Adipocyte (in vitro differentiated cells): Measurements from ENCODE around the gene COG8.

Experiments
- DNase-seq: peaks from one replicate; pipeline ENCODE4 v3.0.0-alpha.2; 2015; ENCODE audit warnings: low read depth
- H3K27me3 ChIP-seq: replicated peaks from 2 replicates; pipeline ENCODE4 v1.7.0; 2013; ENCODE audit warnings: mild to moderate bottlenecking, low read length, moderate library complexity; ENCODE audit not compliant: control insufficient read depth, insufficient read depth
- H3K36me3 ChIP-seq: 2 replicates; pipeline ENCODE4 v1.7.0; 2013; ENCODE audit warnings: low read length, mild to moderate bottlenecking, moderate library complexity; ENCODE audit not compliant: control insufficient read depth, insufficient read depth, severe bottlenecking
- H3K4me1 ChIP-seq: 2 replicates; pipeline ENCODE4 v1.7.0; 2013; ENCODE audit warnings: mild to moderate bottlenecking, low read length, moderate library complexity; ENCODE audit not compliant: control insufficient read depth, insufficient read depth
- H3K4me3 ChIP-seq: 2 replicates; pipeline ENCODE4 v1.7.0; 2013; ENCODE audit warnings: mild to moderate bottlenecking, low read length, moderate library complexity
- H3K9ac ChIP-seq: 2 replicates; pipeline ENCODE4 v1.7.0; 2013; ENCODE audit warnings: mild to moderate bottlenecking, low read length, moderate library complexity
- H3K9me3 ChIP-seq: 2 replicates; pipeline ENCODE4 v1.7.0; 2013; ENCODE audit warnings: mild to moderate bottlenecking, low read length, moderate library complexity; ENCODE audit not compliant: control insufficient read depth

Gene COG8

DNA sequence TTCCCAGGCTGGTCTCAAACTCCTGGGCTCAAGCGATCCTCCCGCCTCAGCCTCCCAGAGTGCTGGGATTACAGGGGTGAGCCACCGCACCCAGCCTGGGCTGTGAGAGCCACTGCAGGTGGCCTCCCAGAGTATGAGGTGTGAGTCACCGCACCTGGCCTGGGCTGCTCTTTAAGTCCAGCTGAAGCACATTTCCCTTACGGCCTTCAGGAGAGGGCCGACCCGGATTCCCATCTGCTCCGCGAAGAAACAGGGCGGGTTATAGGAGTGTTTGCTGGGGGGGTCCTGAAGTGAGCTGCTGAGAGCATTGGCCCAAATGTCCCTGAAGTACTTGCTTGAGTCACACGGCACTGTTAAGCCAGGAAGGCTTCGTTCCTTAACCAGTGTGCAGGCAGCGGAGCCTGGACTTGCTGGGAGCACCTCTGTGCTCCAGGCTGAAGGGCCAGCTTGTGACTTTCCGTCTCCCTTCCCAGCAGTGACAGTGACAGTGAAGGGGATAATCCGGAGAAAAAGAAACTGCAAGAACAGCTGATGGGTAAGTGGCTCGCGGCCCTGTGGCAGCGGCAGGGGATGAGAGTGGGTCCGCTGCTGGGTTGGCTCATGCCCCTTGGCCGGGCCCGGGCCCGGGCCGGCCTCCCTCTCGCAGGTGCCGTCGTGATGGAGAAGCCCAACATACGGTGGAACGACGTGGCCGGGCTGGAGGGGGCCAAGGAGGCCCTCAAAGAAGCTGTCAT, 21.0 kb downstream of the COG8 start:
- Histone ChIP-seq H3K36me3 (peaks cover 83% of the 10 kb centered on the region), H3K4me1 (peaks cover 3% of the 10 kb centered on the region), H3K27me3 (no peaks in the 10 kb centered on the region), H3K4me3 (no peak overlapping the region), H3K9me3 (no peaks in the 10 kb centered on the region), H3K9ac (no peak overlapping the region)
- no peak for DNase-seq

DNA sequence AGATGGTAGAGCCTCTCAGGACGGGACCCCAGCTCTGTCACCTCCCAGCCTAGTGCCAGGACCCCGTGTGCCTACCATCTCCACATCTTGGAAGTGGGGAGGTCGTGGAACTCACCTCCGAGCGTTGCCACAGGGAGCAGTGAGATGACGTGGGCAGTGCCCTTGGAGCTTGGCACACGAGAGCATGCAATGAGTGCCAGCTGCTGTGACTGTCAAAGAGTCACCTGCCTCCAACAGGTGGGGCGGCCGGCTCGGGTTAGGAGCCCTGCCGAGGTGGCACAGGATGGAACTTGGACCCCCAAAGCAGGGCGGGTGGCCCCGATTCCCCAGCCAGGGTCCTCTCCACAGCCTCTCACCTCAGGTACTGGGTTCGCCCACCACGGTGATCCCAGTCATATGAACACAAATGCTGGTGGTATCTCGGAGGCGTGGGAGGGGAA, 22.7 kb downstream of the COG8 start:
- DNase-seq, result no peak
- no peak overlapping the region for H3K4me3 ChIP-seq
- peaks cover 68% of the 10 kb centered on the region for H3K36me3 ChIP-seq
- H3K9ac ChIP-seq, result no peak overlapping the region
- H3K27me3 ChIP-seq, result no peaks in the 10 kb centered on the region
- H3K4me1 ChIP-seq, result peaks cover 6% of the 10 kb centered on the region
- no peaks in the 10 kb centered on the region for H3K9me3 ChIP-seq

DNA sequence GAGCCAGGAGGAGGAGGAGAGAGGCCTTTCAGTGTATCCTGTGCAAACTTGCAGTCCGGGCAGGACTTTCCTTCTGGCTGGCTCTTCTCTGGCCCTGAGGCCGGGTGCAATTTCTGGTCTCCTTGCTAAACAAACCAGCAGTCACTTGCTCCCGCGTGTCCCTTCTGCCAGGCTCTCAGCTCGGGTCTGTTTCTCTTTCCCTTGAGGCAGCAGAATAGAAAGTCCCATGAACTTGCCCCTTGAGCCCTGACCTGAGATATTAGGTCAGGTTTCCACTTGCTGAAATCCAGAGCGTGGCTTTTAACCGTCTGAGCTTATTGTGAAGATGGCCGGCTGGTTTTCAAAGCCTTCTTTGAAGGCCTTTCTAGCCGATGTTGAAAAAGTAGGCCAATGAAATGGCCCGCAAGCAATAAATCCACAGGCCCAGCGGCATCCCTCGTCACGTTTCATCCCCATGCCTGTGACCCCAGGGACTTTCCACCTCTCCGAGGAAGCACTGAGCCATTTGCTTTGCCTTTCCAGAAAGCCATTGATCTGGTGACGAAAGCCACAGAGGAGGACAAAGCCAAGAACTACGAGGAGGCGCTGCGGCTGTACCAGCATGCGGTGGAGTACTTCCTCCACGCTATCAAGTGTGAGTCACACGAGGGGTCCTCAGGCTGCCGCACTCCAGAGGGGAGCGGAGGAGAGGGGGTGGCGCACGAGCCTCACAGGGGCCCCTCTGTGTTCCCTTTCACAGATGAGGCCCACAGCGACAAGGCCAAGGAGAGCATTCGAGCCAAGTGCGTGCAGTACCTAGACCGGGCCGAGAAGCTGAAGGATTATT, 23.7 kb downstream of the COG8 start:
- Histone ChIP-seq H3K4me3 (no peak overlapping the region), H3K36me3 (peaks cover 58% of the 10 kb centered on the region)
- DNase-seq, result no peak

GRCh38 chr16:69314534-69314933, 24.8 kb downstream of the COG8 start:
- Histone ChIP-seq H3K27me3 (no peaks in the 10 kb centered on the region), H3K36me3 (peaks cover 47% of the 10 kb centered on the region), H3K9ac (no peak overlapping the region), H3K4me3 (no peak overlapping the region), H3K4me1 (peaks cover 11% of the 10 kb centered on the region), H3K9me3 (no peaks in the 10 kb centered on the region)
- no peak for DNase-seq

More for the DNA sequence above, 23.7 kb downstream of the COG8 start:
- H3K4me1 ChIP-seq, result peaks cover 7% of the 10 kb centered on the region
- no peaks in the 10 kb centered on the region for H3K9me3 ChIP-seq
- H3K27me3 ChIP-seq, result no peaks in the 10 kb centered on the region
- no peak overlapping the region for H3K9ac ChIP-seq

DNA sequence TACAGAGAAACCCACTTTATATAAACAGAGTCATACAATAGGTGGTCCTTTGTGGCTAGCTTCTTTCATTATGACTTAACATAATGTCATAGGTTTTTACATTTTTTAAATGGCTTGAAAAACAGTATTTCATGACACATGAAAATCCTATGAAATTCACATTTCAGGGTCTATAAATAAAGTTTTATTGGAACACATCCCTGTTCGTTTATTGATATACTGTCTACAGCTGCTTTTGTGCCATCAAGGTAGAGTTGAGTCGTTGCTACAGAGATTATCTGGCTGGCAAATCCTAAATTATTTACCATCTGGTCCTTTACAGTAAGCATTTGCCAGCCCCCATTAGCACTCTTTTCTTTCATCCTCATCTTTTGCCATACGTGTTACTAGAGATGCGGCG, 25.9 kb downstream of the COG8 start:
- Histone ChIP-seq H3K27me3 (no peaks in the 10 kb centered on the region), H3K4me3 (no peak overlapping the region), H3K4me1 (peaks cover 11% of the 10 kb centered on the region), H3K36me3 (peaks cover 36% of the 10 kb centered on the region), H3K9ac (no peak overlapping the region), H3K9me3 (no peaks in the 10 kb centered on the region)
- DNase-seq, result no peak

DNA sequence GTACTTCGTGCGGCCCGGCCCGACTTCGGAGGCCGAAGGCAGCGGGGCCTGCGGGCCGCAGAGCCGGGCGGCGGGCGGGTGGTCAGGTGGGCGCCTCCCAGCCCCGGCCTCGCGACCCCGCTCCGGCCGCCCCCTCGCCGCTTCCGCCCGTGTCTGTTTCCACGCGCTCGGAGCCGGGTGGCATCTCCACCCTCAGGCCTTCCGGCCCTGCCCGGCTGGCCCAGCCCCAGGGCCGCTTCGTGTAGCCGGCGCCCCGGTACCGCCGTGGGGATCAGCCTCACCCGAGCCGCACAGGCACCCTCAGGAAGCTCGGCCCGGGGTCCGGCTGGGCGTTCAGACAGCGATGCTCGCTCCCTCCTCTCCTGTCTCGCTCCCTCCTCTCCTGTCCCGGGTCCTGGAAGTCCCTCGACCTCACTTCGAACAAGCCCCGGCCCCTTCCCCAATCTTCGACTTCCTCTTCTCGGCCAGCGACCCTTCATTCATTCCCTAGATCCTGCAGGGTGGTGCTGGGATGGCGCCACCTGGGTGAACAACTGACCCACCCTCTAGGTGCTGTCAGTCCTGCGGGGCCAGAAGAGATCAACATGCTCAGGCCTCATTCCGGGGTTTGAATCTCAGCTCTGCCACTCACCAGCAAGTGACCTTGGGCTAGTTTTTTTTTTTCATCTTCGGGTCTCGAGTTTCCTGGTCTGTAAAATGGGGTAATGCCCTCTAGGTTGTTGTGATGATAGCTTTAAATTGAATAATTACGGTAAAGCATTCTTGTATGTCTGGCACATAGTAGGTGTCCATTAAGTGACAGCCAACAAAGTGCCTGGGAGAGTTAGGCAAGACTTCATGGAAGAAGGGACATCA, 27.6 kb downstream of the COG8 start:
- peak overlapping the region; percentile 91 for H3K4me3 ChIP-seq
- H3K36me3 ChIP-seq, result peaks cover 25% of the 10 kb centered on the region
- peaks cover 11% of the 10 kb centered on the region for H3K4me1 ChIP-seq
- peak; percentile 64 for DNase-seq
- H3K27me3 ChIP-seq, result no peaks in the 10 kb centered on the region
- H3K9ac ChIP-seq, result peak overlapping the region; percentile 97
- H3K9me3 ChIP-seq, result no peaks in the 10 kb centered on the region

- peaks cover 16% of the 10 kb centered on the region for H3K4me1 ChIP-seq
- peaks cover 17% of the 10 kb centered on the region for H3K36me3 ChIP-seq
- peak within 1 kb of the TSS; percentile 91 for H3K4me3 ChIP-seq
- H3K9ac ChIP-seq, result peak within 1 kb of the TSS; percentile 97
- DNase-seq, result peak; percentile 99
- H3K27me3 ChIP-seq, result no peaks in the 10 kb centered on the region
- H3K9me3 ChIP-seq, result no peaks in the 10 kb centered on the region
Observed at GRCh38 chr16:69310653-69311532, 28.5 kb downstream of the COG8 start, which contains the start of gene VPS4A. VPS4A (plus strand) TSS chr16:69311350; CDS start chr16:69311512, 162 bp downstream.

DNA sequence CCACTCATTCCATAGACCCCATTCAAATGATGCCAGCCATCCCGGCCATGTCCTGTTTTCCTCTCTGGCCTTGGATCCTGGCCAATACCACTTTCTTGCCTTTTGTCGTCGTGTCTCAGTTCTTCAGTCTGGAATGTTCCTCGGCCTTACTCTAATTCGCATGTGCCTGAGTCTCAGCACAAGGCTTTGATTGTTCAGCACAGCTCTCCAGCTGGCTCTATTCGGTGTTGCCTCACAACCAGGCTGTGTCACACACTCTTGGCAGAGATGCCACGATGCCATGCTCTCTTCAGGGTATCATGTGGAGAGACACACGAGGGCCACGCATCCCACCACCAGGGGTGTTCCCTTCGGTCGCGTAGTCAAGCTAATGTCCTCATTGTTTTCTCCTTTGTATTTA, 30.0 kb downstream of the COG8 start:
- no peaks in the 10 kb centered on the region for H3K9me3 ChIP-seq
- peaks cover 8% of the 10 kb centered on the region for H3K36me3 ChIP-seq
- no peaks in the 10 kb centered on the region for H3K27me3 ChIP-seq
- no peak overlapping the region for H3K4me3 ChIP-seq
- no peak for DNase-seq
- peaks cover 18% of the 10 kb centered on the region for H3K4me1 ChIP-seq
- no peak overlapping the region for H3K9ac ChIP-seq

- H3K4me1 ChIP-seq, result peaks cover 18% of the 10 kb centered on the region
- H3K36me3 ChIP-seq, result peaks cover 18% of the 10 kb centered on the region
- no peak overlapping the region for H3K9ac ChIP-seq
- no peaks in the 10 kb centered on the region for H3K27me3 ChIP-seq
- no peaks in the 10 kb centered on the region for H3K9me3 ChIP-seq
- no peak overlapping the region for H3K4me3 ChIP-seq
- DNase-seq, result no peak
Observed at GRCh38 chr16:69307856-69308255, 31.5 kb downstream of the COG8 start.

GRCh38 chr16:69307091-69307490, 32.3 kb downstream of the COG8 start:
- Histone ChIP-seq H3K9ac (no peak overlapping the region), H3K36me3 (peaks cover 24% of the 10 kb centered on the region)

More at GRCh38 chr16:69307091-69307490, 32.3 kb downstream of the COG8 start:
- peaks cover 15% of the 10 kb centered on the region for H3K4me1 ChIP-seq
- no peaks in the 10 kb centered on the region for H3K9me3 ChIP-seq
- no peak overlapping the region for H3K4me3 ChIP-seq
- H3K27me3 ChIP-seq, result no peaks in the 10 kb centered on the region
- DNase-seq, result no peak
